Fibroblast of skin of right quadriceps (primary cell): ENCODE results near the gene PCCB.
A peak's percentile ranks its signal among the peaks of the same experiment; 100 is the strongest.
"Not testable (repeated sequence)": the region's sequence is repeated elsewhere in the genome, so short reads cannot be mapped to it uniquely, and the experiment has no call there.

Experiments used
- DNase-seq: peaks from one replicate; pipeline ENCODE4 v3.0.0-alpha.2; 2013

PCCB gene

GRCh38 chr3:136330900-136331299 lies 80.8 kb downstream of the PCCB start:
- no peak for DNase-seq

GRCh38 chr3:136332302-136332701 lies 82.2 kb downstream of the PCCB start:
- DNase-seq: no peak

GRCh38 chr3:136332776-136333175 lies 82.6 kb downstream of the PCCB start:
- peak; percentile 72 for DNase-seq

GRCh38 chr3:136334209-136334608 lies 84.1 kb downstream of the PCCB start:
- DNase-seq: no peak

- not testable (repeated sequence) for DNase-seq
Measured at GRCh38 chr3:136334726-136335125, 84.6 kb downstream of the PCCB start.

- DNase-seq: peak; percentile 13
Measured at GRCh38 chr3:136336329-136337100, 86.4 kb downstream of the PCCB start.

- DNase-seq: no peak
Measured at GRCh38 chr3:136343446-136343845, 93.3 kb downstream of the PCCB start.

- peak; percentile 94 for DNase-seq
Measured at GRCh38 chr3:136343873-136344555, 93.9 kb downstream of the PCCB start.

- DNase-seq: no peak
Measured at GRCh38 chr3:136346486-136346885, 96.3 kb downstream of the PCCB start.

GRCh38 chr3:136350132-136350531 lies 100.0 kb downstream of the PCCB start:
- peak; percentile 96 for DNase-seq

GRCh38 chr3:136350557-136350956 lies 100.4 kb downstream of the PCCB start:
- DNase-seq: peak; percentile 81

GRCh38 chr3:136351351-136351750 lies 101.2 kb downstream of the PCCB start:
- no peak for DNase-seq

GRCh38 chr3:136351905-136352304 lies 101.8 kb downstream of the PCCB start:
- no peak for DNase-seq

GRCh38 chr3:136353461-136353860 lies 103.3 kb downstream of the PCCB start:
- DNase-seq: no peak

- peak; percentile 70 for DNase-seq
Measured at GRCh38 chr3:136366289-136366688, 116.1 kb downstream of the PCCB start.

GRCh38 chr3:136375800-136376199 lies 125.7 kb downstream of the PCCB start:
- DNase-seq: not testable (repeated sequence)

GRCh38 chr3:136377508-136377907 lies 127.4 kb downstream of the PCCB start:
- DNase-seq: no peak

- no peak for DNase-seq
Measured at GRCh38 chr3:136378011-136378410, 127.9 kb downstream of the PCCB start.
